Neutrophil (primary cell): ENCODE data around the gene ITGAD.

Source experiments
- H3K27ac ChIP-seq: fragments of 200-600 bp; sonication (generic); 2 replicates; pipeline ENCODE4 v1.5.1; 2016; ENCODE audit warnings: mild to moderate bottlenecking, moderate library complexity
- H3K27me3 ChIP-seq: fragments of 200-600 bp; sonication (generic); 2 replicates; pipeline ENCODE4 v1.6.0; 2016; ENCODE audit warnings: mild to moderate bottlenecking
- H3K36me3 ChIP-seq: fragments of 200-600 bp; sonication (generic); 2 replicates; pipeline ENCODE4 v1.5.1; 2017
- H3K4me1 ChIP-seq, 2 experiments: fragments of 200-600 bp in 1 of 2; sonication (generic) in 1 of 2; 1 replicate in 1 of 2; 2 replicates in 1 of 2; pipeline versions ENCODE4 v1.5.1 to v1.6.1; 2013 to 2016; ENCODE audit warnings: low read depth in 1 of 2, low read length in 1 of 2, mild to moderate bottlenecking in 1 of 2, moderate library complexity in 1 of 2; ENCODE audit not compliant: control insufficient read depth in 1 of 2, insufficient read depth in 1 of 2
- H3K4me3 ChIP-seq, 2 experiments: fragments of 200-600 bp in 1 of 2; sonication (generic) in 1 of 2; 1 replicate in 1 of 2; 2 replicates in 1 of 2; pipeline ENCODE4 v1.5.1; 2013 to 2016; ENCODE audit warnings: low read depth in 1 of 2, low read length in 1 of 2, mild to moderate bottlenecking in 1 of 2, moderate library complexity in 1 of 2
- H3K9me3 ChIP-seq: fragments of 200-600 bp; sonication (generic); 2 replicates; pipeline ENCODE4 v1.5.1; 2016
- TF ChIP-seq, protein P1 (sequence below): fragments of 200-600 bp; sonication (generic); IDR thresholded peaks from 2 replicates; pipeline ENCODE4 v1.5.1; 2016; ENCODE audit warnings: antibody characterized with exemption

ITGAD gene

DNA sequence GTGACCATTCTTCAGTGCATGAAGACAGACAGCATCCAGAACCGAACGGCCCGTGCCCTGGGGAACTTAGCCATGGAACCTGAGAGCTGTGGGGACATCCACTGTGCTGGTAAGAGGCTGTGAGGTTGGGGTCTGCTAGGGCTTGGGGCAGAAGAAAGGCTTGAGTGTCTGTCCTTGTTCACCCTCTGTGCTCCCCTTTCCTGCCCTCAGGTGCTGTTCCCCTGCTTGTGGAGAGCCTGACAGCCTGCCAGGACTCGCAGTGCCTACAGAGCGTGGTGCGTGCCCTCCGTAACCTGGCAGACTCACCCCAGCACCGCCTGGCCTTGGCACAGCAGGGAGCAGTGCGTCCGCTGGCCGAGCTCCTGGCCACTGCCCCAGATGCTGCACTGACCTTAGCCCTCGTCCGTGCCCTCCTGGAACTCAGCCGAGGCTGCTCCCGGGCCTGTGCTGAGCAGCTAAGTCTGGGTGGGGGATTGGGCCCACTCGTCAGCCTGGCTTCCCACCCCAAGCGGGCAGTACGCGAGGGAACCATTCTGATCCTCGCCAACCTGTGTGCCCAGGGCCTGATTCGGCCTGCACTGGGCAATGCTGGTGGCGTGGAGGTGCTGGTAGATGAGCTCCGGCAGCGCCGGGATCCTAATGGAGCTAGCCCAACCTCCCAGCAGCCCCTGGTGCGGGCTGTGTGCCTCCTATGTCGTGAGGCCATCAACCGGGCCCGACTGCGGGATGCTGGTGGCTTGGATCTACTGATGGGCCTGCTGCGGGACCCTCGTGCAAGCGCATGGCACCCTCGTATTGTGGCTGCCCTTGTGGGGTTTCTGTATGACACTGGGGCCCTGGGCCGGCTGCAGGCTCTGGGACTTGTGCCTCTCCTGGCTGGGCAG lies 69.0 kb downstream of the ITGAD start:
- Histone ChIP-seq H3K4me3 (no peak overlapping the region), H3K27me3 (no peaks in the 10 kb centered on the region), H3K9me3 (no peaks in the 10 kb centered on the region), H3K27ac (no peak overlapping the region), H3K4me1 (peaks cover 28 to 34% of the 10 kb centered on the region in 2 experiments), H3K36me3 (peaks cover 18% of the 10 kb centered on the region)
- TF ChIP-seq, protein P1, sequence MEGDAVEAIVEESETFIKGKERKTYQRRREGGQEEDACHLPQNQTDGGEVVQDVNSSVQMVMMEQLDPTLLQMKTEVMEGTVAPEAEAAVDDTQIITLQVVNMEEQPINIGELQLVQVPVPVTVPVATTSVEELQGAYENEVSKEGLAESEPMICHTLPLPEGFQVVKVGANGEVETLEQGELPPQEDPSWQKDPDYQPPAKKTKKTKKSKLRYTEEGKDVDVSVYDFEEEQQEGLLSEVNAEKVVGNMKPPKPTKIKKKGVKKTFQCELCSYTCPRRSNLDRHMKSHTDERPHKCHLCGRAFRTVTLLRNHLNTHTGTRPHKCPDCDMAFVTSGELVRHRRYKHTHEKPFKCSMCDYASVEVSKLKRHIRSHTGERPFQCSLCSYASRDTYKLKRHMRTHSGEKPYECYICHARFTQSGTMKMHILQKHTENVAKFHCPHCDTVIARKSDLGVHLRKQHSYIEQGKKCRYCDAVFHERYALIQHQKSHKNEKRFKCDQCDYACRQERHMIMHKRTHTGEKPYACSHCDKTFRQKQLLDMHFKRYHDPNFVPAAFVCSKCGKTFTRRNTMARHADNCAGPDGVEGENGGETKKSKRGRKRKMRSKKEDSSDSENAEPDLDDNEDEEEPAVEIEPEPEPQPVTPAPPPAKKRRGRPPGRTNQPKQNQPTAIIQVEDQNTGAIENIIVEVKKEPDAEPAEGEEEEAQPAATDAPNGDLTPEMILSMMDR = no peak

DNA sequence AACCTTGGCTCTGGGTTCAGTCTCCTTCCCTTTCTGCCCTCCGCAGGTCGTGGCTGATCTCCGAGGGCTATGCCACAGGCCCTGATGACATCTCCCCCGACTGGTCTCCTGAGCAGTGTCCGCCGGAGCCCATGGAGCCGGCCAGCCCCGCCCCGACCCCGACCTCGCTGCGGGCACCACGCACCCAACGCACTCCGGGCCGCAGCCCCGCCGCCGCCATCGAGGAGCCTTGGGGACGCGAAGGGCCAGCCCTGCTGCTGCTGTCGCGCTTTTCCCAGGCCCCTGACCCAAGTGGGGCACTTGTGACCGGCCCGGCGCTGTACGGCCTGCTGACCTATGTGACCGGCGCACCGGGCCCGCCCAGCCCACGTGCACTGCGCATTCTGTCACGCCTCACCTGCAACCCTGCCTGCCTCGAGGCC lies 71.2 kb downstream of the ITGAD start:
- Histone ChIP-seq H3K9me3 (no peaks in the 10 kb centered on the region), H3K27me3 (no peaks in the 10 kb centered on the region), H3K27ac (no peak overlapping the region), H3K4me3 (no peak overlapping the region), H3K36me3 (peaks cover 18% of the 10 kb centered on the region), H3K4me1 (peaks cover 15 to 17% of the 10 kb centered on the region in 2 experiments)
- TF ChIP-seq, protein P1 = no peak

DNA sequence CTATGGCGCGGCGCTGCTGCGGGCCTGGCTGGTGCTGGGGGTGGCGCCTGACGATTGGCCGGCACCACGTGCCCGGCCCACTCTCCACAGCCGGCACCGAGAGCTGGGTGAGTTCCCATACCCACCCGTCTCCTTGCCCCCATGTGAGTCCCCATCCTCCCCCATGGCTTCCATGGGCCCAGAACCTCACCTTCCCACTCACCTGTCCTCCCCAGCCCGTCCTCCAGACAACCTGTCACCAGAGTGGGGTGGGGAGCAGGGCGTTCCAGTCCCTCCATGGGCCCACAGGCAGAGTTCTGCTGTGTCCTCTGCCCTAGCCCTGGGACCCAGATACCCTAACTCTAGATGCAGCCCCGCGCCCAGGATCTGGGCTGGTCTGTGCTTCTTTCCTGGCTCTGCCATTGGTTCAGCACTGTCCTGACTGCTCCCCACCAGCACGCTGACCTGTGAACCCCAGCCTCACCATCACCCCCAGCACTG lies 71.7 kb downstream of the ITGAD start:
- Histone ChIP-seq H3K36me3 (peaks cover 18% of the 10 kb centered on the region), H3K9me3 (no peaks in the 10 kb centered on the region), H3K4me1 (peaks cover 14 to 16% of the 10 kb centered on the region in 2 experiments), H3K27me3 (no peaks in the 10 kb centered on the region), H3K4me3 (no peak overlapping the region), H3K27ac (no peak overlapping the region)
- TF ChIP-seq, protein P1 = no peak

DNA sequence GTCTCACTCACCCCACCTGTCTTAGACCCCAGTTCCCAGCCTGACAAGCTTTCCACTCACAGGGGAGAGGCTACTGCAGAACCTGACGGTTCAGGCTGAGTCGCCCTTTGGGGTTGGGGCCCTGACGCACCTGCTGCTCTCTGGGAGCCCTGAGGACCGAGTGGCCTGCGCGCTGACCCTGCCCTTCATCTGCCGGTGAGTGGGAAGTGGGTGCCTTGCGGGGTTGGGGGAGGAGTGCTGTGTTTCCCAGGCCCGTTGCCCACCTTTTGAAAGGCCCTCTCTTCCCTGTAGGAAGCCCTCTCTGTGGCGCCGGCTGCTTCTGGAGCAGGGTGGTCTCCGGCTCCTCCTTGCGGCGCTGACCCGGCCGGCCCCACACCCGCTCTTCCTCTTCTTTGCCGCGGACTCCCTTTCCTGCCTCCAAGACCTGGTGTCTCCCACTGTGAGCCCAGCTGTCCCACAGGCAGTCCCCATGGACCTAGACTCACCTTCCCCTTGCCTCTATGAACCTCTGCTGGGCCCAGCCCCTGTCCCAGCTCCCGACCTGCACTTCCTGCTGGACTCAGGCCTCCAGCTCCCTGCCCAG lies 72.7 kb downstream of the ITGAD start:
- no peak overlapping the region for H3K27ac ChIP-seq
- H3K36me3 ChIP-seq = peaks cover 18% of the 10 kb centered on the region
- peaks cover 2% of the 10 kb centered on the region for H3K27me3 ChIP-seq
- peaks cover 6 to 8% of the 10 kb centered on the region in 2 experiments for H3K4me1 ChIP-seq
- TF ChIP-seq, protein P1 = no peak
- H3K9me3 ChIP-seq = no peaks in the 10 kb centered on the region
- no peak overlapping the region for H3K4me3 ChIP-seq

DNA sequence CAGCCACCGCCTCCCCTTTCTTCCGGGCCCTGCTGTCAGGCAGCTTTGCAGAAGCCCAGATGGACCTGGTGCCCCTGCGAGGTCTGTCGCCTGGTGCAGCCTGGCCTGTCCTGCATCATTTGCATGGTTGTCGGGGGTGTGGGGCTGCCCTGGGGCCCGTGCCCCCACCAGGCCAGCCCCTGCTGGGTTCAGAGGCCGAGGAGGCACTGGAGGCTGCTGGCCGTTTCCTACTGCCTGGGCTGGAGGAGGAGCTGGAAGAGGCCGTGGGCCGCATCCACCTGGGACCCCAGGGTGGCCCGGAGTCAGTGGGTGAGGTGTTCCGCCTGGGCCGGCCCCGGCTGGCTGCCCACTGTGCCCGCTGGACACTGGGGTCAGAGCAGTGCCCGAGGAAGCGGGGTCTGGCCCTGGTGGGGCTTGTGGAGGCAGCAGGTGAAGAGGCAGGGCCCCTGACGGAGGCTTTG lies 73.3 kb downstream of the ITGAD start:
- Histone ChIP-seq H3K9me3 (no peaks in the 10 kb centered on the region), H3K4me1 (peaks cover 6 to 8% of the 10 kb centered on the region in 2 experiments), H3K36me3 (peaks cover 18% of the 10 kb centered on the region), H3K27me3 (peaks cover 8% of the 10 kb centered on the region), H3K4me3 (no peak overlapping the region), H3K27ac (no peak overlapping the region)
- TF ChIP-seq, protein P1 = no peak
